GM12864 (cell line): ENCODE results near the gene ASB5.

Experiments
- DNase-seq: peaks from one replicate; pipeline ENCODE4 v3.0.0-alpha.2; 2011; ENCODE audit warnings: low read depth
- H3K4me3 ChIP-seq: 2 replicates; pipeline ENCODE4 v1.5.1; 2011; ENCODE audit warnings: mild to moderate bottlenecking, low read depth, low read length, control low read depth
- TF ChIP-seq, protein P1 (sequence below): IDR thresholded peaks from 2 replicates; pipeline ENCODE4 v1.5.1; 2011; ENCODE audit warnings: low read depth, mild to moderate bottlenecking, moderate library complexity, low read length, control low read depth, inconsistent platforms; ENCODE audit errors: missing control alignments

The ASB5 gene

DNA sequence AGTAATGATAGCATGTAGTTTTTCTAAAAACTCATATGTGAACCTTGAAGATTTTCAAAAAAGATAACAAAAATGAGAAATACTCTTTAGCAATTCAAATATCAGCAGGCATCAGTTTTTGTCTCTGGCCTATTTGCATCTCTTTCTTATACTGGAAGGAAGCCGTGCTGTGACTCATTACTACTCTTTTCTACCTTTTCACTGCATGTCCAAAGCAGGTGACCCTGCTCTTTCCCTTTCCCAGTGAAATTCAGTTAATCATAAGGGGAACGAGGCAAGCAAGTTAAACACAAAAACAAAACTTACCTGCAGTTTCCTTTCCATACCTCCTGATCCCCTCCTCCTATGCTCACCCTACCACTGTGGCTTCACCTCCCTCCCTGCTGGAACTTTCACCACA lies 83.0 kb downstream of the ASB5 start:
- TF ChIP-seq, protein P1, sequence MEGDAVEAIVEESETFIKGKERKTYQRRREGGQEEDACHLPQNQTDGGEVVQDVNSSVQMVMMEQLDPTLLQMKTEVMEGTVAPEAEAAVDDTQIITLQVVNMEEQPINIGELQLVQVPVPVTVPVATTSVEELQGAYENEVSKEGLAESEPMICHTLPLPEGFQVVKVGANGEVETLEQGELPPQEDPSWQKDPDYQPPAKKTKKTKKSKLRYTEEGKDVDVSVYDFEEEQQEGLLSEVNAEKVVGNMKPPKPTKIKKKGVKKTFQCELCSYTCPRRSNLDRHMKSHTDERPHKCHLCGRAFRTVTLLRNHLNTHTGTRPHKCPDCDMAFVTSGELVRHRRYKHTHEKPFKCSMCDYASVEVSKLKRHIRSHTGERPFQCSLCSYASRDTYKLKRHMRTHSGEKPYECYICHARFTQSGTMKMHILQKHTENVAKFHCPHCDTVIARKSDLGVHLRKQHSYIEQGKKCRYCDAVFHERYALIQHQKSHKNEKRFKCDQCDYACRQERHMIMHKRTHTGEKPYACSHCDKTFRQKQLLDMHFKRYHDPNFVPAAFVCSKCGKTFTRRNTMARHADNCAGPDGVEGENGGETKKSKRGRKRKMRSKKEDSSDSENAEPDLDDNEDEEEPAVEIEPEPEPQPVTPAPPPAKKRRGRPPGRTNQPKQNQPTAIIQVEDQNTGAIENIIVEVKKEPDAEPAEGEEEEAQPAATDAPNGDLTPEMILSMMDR = no peak
- H3K4me3 ChIP-seq = no peak overlapping the region
- no peak for DNase-seq

DNA sequence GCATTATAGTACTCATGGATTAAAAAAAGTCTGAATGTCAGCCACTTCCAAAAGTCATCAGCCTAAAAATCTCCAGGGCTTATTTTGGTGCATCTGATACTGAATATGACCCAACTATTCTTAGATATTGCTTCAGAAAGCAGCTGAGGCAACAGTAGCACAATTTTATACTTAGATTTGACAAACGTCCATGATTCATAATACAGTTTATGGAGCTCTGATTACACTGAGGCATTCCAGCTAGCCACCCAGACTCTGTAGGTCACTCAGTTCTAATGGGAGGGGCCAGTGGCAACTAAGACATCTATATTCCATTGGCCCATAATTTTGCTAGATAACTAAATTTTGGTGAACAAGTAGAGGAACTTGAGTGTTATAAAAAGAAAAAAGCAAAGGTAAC lies 84.0 kb downstream of the ASB5 start:
- DNase-seq = no peak
- TF ChIP-seq, protein P1 = no peak
- H3K4me3 ChIP-seq = no peak overlapping the region
